BE2C (cell line): ENCODE measurements around the gene BCKDHB.

ENCODE experiments used
- DNase-seq: peaks from one replicate; pipeline ENCODE4 v3.0.0-alpha.2; 2020
- H3K27me3 ChIP-seq: fragments of 250-450 bp; sonication (Bioruptor Pico); 2 replicates; pipeline ENCODE4 v1.5.1; 2020; ENCODE audit warnings: mild to moderate bottlenecking
- H3K36me3 ChIP-seq: fragments of 250-450 bp; sonication (Bioruptor Pico); 2 replicates; pipeline ENCODE4 v1.5.1; 2020; ENCODE audit warnings: mild to moderate bottlenecking
- H3K4me1 ChIP-seq: fragments of 250-450 bp; sonication (Bioruptor Pico); 2 replicates; pipeline ENCODE4 v1.5.1; 2020
- H3K4me3 ChIP-seq: 2 replicates; pipeline ENCODE4 v1.5.1; 2011; ENCODE audit warnings: low read depth, low read length
- H3K9me3 ChIP-seq: fragments of 250-450 bp; sonication (Bioruptor Pico); 2 replicates; pipeline ENCODE4 v1.5.1; 2020
- TF ChIP-seq, protein P1 (sequence below): IDR thresholded peaks from 2 replicates; pipeline ENCODE4 v1.5.1; 2012; ENCODE audit warnings: mild to moderate bottlenecking, low read depth, low read length

BCKDHB gene

DNA sequence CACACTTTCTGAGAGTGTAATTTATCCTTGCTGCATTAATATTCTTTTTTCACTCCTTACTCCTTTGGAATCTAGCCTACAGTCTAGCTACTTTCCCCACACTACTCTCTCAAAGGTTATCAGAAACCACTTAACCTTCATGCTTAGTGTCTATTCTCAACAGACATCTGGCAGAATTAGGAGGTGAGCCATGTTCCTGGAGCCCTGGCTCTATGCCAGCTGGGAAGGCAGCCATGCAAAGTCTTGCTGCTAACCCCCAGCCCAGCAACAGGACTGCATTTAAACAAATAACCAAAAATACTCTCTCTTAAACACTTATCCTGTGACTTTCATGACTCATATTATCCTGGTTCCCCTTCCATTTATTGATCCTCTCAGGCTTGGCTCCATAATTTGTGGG lies 260.2 kb downstream of the BCKDHB start:
- peaks cover 3% of the 10 kb centered on the region for H3K4me1 ChIP-seq
- no peaks in the 10 kb centered on the region for H3K9me3 ChIP-seq
- H3K4me3 ChIP-seq, result no peak overlapping the region
- DNase-seq, result peak; percentile 92
- H3K36me3 ChIP-seq, result no peaks in the 10 kb centered on the region
- no peaks in the 10 kb centered on the region for H3K27me3 ChIP-seq
- TF ChIP-seq, protein P1, sequence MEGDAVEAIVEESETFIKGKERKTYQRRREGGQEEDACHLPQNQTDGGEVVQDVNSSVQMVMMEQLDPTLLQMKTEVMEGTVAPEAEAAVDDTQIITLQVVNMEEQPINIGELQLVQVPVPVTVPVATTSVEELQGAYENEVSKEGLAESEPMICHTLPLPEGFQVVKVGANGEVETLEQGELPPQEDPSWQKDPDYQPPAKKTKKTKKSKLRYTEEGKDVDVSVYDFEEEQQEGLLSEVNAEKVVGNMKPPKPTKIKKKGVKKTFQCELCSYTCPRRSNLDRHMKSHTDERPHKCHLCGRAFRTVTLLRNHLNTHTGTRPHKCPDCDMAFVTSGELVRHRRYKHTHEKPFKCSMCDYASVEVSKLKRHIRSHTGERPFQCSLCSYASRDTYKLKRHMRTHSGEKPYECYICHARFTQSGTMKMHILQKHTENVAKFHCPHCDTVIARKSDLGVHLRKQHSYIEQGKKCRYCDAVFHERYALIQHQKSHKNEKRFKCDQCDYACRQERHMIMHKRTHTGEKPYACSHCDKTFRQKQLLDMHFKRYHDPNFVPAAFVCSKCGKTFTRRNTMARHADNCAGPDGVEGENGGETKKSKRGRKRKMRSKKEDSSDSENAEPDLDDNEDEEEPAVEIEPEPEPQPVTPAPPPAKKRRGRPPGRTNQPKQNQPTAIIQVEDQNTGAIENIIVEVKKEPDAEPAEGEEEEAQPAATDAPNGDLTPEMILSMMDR, result no peak

DNA sequence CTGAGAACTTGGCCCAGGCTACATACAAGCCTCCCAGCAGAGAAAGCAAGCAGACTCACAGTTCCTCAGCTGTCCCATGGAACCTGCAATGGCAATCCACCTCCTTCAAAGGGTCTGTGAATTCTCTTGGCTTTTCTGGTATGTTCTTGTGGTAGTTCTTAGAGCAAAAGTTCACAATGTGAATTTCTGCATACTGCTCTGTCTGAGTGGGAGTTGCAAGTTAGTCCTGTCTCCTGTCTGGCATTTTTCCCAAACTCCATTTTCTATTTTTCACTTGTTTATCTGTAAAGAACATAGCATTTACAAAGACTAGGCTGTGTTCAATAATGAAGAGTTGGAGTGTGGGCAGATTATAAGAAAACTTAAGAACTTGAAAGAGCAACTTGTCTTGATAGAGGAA lies 269.9 kb downstream of the BCKDHB start:
- Histone ChIP-seq H3K27me3 (no peaks in the 10 kb centered on the region), H3K4me1 (peaks cover 5% of the 10 kb centered on the region; the same call in 1 of the 2 replicates), H3K9me3 (no peaks in the 10 kb centered on the region), H3K36me3 (no peaks in the 10 kb centered on the region), H3K4me3 (no peak overlapping the region)
- TF ChIP-seq, protein P1, result no peak
- no peak for DNase-seq

DNA sequence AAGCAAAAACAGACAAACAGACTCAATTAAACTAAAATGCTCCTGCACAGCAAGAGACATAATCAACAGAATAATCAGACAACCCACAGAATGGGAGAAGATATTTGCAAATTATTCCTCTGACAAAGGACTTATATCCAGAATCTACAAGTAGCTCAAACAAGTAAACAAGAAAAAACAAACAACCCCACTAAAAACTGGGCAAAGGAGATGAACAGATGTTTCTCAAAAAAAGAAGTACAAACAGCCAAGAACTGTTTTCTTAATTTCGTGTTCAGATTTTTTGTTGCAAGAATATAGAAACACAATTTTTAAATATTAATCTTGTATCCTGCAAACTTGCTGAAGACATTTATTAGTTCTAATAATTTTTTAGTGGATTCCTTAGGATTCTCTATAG lies 274.1 kb downstream of the BCKDHB start:
- H3K4me1 ChIP-seq, result peaks cover 14% of the 10 kb centered on the region
- H3K27me3 ChIP-seq, result no peaks in the 10 kb centered on the region
- H3K36me3 ChIP-seq, result no peaks in the 10 kb centered on the region
- H3K9me3 ChIP-seq, result no peaks in the 10 kb centered on the region
- DNase-seq, result no peak
- TF ChIP-seq, protein P1, result no peak
- H3K4me3 ChIP-seq, result no peak overlapping the region

DNA sequence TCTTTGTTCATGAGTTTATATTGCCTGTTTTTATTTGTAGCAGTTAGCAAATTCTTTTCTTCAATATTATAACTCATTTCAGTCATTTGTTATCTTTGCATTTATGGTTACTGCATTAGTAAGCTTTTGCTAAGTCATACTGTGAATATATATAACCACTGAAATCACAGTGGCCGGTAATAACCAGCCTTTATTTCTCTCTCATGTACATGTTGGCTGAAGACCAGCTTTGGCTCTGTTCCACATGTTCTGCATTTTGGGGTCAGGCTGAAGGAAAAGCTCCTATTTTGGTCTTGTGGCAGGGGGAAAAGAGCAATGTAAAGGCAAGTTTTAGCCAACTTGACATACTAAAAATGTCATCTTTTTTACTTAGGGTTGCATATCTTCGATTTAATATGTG lies 276.3 kb downstream of the BCKDHB start:
- Histone ChIP-seq H3K4me1 (peaks cover 14% of the 10 kb centered on the region), H3K9me3 (no peaks in the 10 kb centered on the region), H3K4me3 (no peak overlapping the region), H3K27me3 (no peaks in the 10 kb centered on the region), H3K36me3 (no peaks in the 10 kb centered on the region)
- DNase-seq, result peak; percentile 33
- TF ChIP-seq, protein P1, result no peak

DNA sequence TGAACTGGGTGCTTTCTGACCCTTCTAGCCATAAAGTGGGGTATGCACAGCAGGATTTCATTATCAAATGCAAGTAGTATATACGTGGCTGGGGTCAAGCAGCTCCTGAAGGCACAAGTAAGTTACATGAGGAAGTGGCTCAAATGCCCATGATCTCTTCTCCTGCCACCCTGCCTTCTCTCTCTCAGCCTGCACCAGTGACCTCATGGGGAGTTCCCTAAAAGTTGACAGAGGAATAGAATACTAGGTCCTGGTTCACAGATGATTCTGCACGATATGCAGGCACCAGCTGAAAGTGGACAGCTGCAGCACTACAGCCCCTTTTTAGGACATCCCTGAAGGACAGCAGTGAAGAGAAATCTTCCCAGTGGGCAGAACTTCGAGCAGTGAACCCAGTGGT lies 282.0 kb downstream of the BCKDHB start:
- DNase-seq, result no peak
- no peaks in the 10 kb centered on the region for H3K27me3 ChIP-seq
- H3K36me3 ChIP-seq, result no peaks in the 10 kb centered on the region
- no peaks in the 10 kb centered on the region for H3K9me3 ChIP-seq
- no peak overlapping the region for H3K4me3 ChIP-seq
- no peaks in the 10 kb centered on the region for H3K4me1 ChIP-seq
- TF ChIP-seq, protein P1, result no peak
